CD4-positive, alpha-beta T cell treated with Interferon alpha-2 for 1 hour (primary cell): Measurements from ENCODE around the gene ZNF467.

ENCODE experiments used
- DNase-seq, 2 donors: peaks; one replicate each; pipeline ENCODE4 v3.0.0-alpha.2; 2020 to 2022

ZNF467 gene

GRCh38 chr7:149770728-149771636 is 2.4 kb downstream of the ZNF467 start:
- no peak for DNase-seq

GRCh38 chr7:149769915-149770314 is 3.5 kb downstream of the ZNF467 start:
- no peak for DNase-seq

GRCh38 chr7:149768931-149769330 is 4.5 kb downstream of the ZNF467 start:
- no peak for DNase-seq

- DNase-seq = no peak
These were observed 6.3 kb downstream of the ZNF467 start for GRCh38 chr7:149767068-149767467.

- no peak for DNase-seq
These were observed 7.2 kb downstream of the ZNF467 start for GRCh38 chr7:149766135-149766675.

- DNase-seq = no peak
These were observed 7.8 kb downstream of the ZNF467 start for GRCh38 chr7:149765399-149766121.

GRCh38 chr7:149764481-149765398 is 8.6 kb downstream of the ZNF467 start:
- no peak for DNase-seq

- DNase-seq = no peak
These were observed 9.7 kb downstream of the ZNF467 start for GRCh38 chr7:149763563-149764240.

GRCh38 chr7:149762610-149763009 is 10.8 kb downstream of the ZNF467 start:
- no peak for DNase-seq

- no peak for DNase-seq
These were observed 11.3 kb downstream of the ZNF467 start for GRCh38 chr7:149762089-149762488.

- no peak for DNase-seq
These were observed 12.1 kb downstream of the ZNF467 start for GRCh38 chr7:149761307-149761706.

- DNase-seq = no peak
These were observed 12.8 kb downstream of the ZNF467 start for GRCh38 chr7:149760538-149760937.

- DNase-seq = no peak
These were observed 14.1 kb downstream of the ZNF467 start for GRCh38 chr7:149759093-149759860.

GRCh38 chr7:149753375-149754233 is 19.8 kb downstream of the ZNF467 start:
- DNase-seq = no peak

GRCh38 chr7:149752646-149753045 is 20.7 kb downstream of the ZNF467 start:
- DNase-seq = no peak

GRCh38 chr7:149751043-149751775 is 22.2 kb downstream of the ZNF467 start:
- no peak for DNase-seq

- no peak for DNase-seq
These were observed 23.1 kb downstream of the ZNF467 start for GRCh38 chr7:149750122-149750845.

GRCh38 chr7:149748076-149748874 is 25.1 kb downstream of the ZNF467 start:
- DNase-seq = no peak
